NCI-H2081 (cell line): ENCODE measurements around the gene PTPRF.

ENCODE experiments used
- DNase-seq, 2 experiments: peaks; one replicate each; lab custom pipeline; 2025; lab: John Stamatoyannopoulos, UW

Gene PTPRF

GRCh38 chr1:43582162-43582566 lies 51.5 kb downstream of the PTPRF start:
- DNase-seq: peak; percentile 39 to 52

- no peak for DNase-seq
These were observed 52.4 kb downstream of the PTPRF start for GRCh38 chr1:43583058-43583457.

- no peak for DNase-seq
These were observed 53.5 kb downstream of the PTPRF start for GRCh38 chr1:43584204-43584603.

- DNase-seq: no peak
These were observed 54.9 kb downstream of the PTPRF start for GRCh38 chr1:43585557-43585956.

- no peak for DNase-seq
These were observed 55.6 kb downstream of the PTPRF start for GRCh38 chr1:43586136-43586731.

- DNase-seq: no peak
These were observed 56.3 kb downstream of the PTPRF start for GRCh38 chr1:43587001-43587400.

- DNase-seq: no peak
These were observed 56.9 kb downstream of the PTPRF start for GRCh38 chr1:43587594-43587993.

GRCh38 chr1:43588592-43588991 lies 57.9 kb downstream of the PTPRF start:
- no peak for DNase-seq

GRCh38 chr1:43590388-43590925 lies 59.8 kb downstream of the PTPRF start:
- DNase-seq: no peak

GRCh38 chr1:43591181-43591580 lies 60.5 kb downstream of the PTPRF start:
- DNase-seq: no peak

- DNase-seq: no peak
These were observed 61.5 kb downstream of the PTPRF start for GRCh38 chr1:43592051-43592665.

- DNase-seq: no peak
These were observed 62.4 kb downstream of the PTPRF start for GRCh38 chr1:43592974-43593683.

- no peak for DNase-seq
These were observed 65.9 kb downstream of the PTPRF start for GRCh38 chr1:43596579-43596978.

GRCh38 chr1:43597028-43597427 lies 66.3 kb downstream of the PTPRF start:
- DNase-seq: no peak

- DNase-seq: no peak
These were observed 67.0 kb downstream of the PTPRF start for GRCh38 chr1:43597721-43598120.

GRCh38 chr1:43598622-43599021 lies 67.9 kb downstream of the PTPRF start:
- no peak for DNase-seq

GRCh38 chr1:43600033-43601020 lies 69.6 kb downstream of the PTPRF start:
- no peak for DNase-seq

- no peak for DNase-seq
These were observed 72.3 kb downstream of the PTPRF start for GRCh38 chr1:43602990-43603389.

GRCh38 chr1:43604192-43604591 lies 73.5 kb downstream of the PTPRF start:
- no peak for DNase-seq

- no peak for DNase-seq
These were observed 74.5 kb downstream of the PTPRF start for GRCh38 chr1:43605157-43605556.

- no peak for DNase-seq
These were observed 75.1 kb downstream of the PTPRF start for GRCh38 chr1:43605766-43606165.

GRCh38 chr1:43606624-43607023 lies 75.9 kb downstream of the PTPRF start:
- DNase-seq: no peak
